AG04450 (cell line): ENCODE results near the gene TACSTD2. TPM values are rescaled to one million over a fixed set of nuclear protein-coding genes. Genes with fewer than 3 reads are reported as not detected.

Source experiments
- CTCF ChIA-PET: fragments of 300-600, 350-600 bp; formaldehyde crosslinking; extraction: SDS; loops from one replicate; lab custom pipeline; 2022; ENCODE audit warnings: antibody characterized with exemption, inconsistent platforms; lab: Charles Lee
- POLR2A ChIA-PET: fragments of 350-600 bp; formaldehyde crosslinking; extraction: SDS; loops from one replicate; lab custom pipeline; 2021; ENCODE audit warnings: antibody characterized with exemption, inconsistent platforms; lab: Yijun Ruan, JAX
- DNase-seq: peaks from one replicate; pipeline ENCODE4 v3.0.0-alpha.2; 2011; ENCODE audit warnings: low read depth, low spot score
- H3K27ac ChIP-seq: one replicate; pipeline ENCODE4 v1.5.1; 2012; ENCODE audit warnings: low read depth, low read length, control low read depth
- H3K27me3 ChIP-seq: one replicate; pipeline ENCODE4 v1.6.0; 2012; ENCODE audit warnings: low read length; ENCODE audit not compliant: control insufficient read depth, insufficient read depth
- H3K4me3 ChIP-seq: 2 replicates; pipeline ENCODE4 v1.5.1; 2011; ENCODE audit warnings: mild to moderate bottlenecking, low read depth, low read length, control low read depth
- H3K9me3 ChIP-seq: 2 replicates; pipeline ENCODE4 v1.5.1; 2012; ENCODE audit warnings: low read length; ENCODE audit not compliant: control insufficient read depth, insufficient read depth
- polyA plus RNA-seq: library from polyadenylated mRNA; depleted of rRNA; stranded (reverse); fragments of >200 nt; gene quantifications from 2 replicates; pipeline ENCODE4 v1.2.3, GENCODE V29; 2011
- TF ChIP-seq, protein P1 (sequence below): IDR thresholded peaks from 2 replicates; pipeline ENCODE4 v1.5.1; 2011; ENCODE audit warnings: low read depth, low read length, control low read depth, inconsistent platforms

The TACSTD2 gene
- polyA plus RNA-seq, 1 experiment, result 0.07 TPM

DNA sequence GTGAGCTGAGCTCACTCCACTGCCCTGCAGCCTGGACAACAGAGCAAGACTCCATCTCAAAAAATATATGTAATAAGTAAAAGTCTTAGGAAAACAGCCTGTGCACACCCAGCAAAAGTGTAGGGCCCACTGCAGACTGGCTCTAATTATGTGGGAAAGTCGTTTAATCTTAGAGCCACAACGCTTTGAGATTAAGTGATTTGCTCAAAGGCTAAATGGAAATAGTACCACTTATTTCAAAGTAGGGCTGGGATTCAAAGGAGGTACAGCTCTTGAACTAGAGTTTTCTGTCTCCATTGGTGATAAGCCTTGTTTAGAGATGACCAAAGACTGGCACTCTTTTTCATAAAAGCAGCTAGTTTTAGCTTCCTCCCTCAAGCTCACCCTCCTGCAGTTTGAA is 2.2 kb downstream of the TACSTD2 start:
- Histone ChIP-seq H3K27me3 (peaks cover 67% of the 10 kb centered on the region), H3K9me3 (peaks cover 9% of the 10 kb centered on the region; the same call in 1 of the 2 replicates), H3K27ac (no peak overlapping the region), H3K4me3 (no peak overlapping the region)
- TF ChIP-seq, protein P1, sequence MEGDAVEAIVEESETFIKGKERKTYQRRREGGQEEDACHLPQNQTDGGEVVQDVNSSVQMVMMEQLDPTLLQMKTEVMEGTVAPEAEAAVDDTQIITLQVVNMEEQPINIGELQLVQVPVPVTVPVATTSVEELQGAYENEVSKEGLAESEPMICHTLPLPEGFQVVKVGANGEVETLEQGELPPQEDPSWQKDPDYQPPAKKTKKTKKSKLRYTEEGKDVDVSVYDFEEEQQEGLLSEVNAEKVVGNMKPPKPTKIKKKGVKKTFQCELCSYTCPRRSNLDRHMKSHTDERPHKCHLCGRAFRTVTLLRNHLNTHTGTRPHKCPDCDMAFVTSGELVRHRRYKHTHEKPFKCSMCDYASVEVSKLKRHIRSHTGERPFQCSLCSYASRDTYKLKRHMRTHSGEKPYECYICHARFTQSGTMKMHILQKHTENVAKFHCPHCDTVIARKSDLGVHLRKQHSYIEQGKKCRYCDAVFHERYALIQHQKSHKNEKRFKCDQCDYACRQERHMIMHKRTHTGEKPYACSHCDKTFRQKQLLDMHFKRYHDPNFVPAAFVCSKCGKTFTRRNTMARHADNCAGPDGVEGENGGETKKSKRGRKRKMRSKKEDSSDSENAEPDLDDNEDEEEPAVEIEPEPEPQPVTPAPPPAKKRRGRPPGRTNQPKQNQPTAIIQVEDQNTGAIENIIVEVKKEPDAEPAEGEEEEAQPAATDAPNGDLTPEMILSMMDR, result no peak
- no peak for DNase-seq
- ChIA-PET CTCF (interaction anchor here (0.6 to 2.7 kb wide), 3 partner anchors 28 to 1021 kb away, joined by 3 to 10 read pairs (median 3); partner anchors contain the start of gene OMA1), POLR2A (no interaction called here)

DNA sequence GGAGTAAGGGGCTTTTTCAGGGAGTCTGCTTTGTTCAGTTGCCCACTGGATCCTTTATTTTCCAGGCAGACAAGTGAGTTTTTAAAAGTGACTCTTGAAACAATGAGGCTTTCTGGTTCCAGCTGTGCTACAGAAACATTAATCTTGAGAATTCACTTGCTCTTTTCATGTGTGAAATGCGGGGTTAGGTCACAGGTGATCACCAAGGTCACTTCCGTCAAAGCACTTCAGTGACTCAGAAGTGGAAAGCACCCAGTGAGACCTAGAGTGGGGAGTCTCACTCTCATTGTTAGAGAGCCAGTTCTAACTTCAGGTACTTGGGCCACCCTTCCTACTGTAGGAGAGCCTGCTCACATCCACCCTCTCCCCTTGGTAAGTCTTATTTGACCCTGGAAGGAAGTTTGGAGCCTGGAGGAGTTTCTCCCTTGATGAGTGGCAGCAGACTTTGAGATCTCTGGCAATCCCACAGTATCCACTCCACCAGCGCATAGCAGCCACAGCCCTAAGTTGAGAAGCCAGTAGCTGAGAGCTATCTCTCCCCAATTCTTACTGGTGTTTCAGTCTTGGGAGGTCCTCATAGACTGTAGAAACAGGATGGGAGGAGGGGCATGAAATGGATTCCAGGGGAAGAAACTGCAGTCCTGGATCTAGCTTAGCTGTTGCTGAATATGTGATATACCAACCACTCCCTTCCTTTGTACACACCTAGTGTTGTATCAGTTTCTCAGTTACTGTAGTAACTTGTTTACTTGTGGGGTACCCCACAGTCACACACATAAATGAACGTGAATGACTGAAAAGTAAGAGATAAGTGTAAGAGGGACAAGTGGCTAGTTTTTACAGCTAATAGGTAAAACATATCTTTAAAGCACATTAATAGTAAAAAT is 3.1 kb downstream of the TACSTD2 start:
- Histone ChIP-seq H3K27me3 (peaks cover 64% of the 10 kb centered on the region), H3K27ac (no peak overlapping the region), H3K9me3 (peaks cover 9% of the 10 kb centered on the region; the same call in 1 of the 2 replicates), H3K4me3 (no peak overlapping the region)
- ChIA-PET POLR2A (interaction anchor here (0.9 kb wide), 1 partner anchor 11 kb away, joined by 3 read pairs; no protein-coding TSS in a partner anchor), CTCF (interaction anchor here (1.1 to 2.7 kb wide), 2 partner anchors 27 to 78 kb away, joined by 3 to 10 read pairs; partner anchors contain the start of gene OMA1)
- no peak for DNase-seq
- TF ChIP-seq, protein P1, result no peak

DNA sequence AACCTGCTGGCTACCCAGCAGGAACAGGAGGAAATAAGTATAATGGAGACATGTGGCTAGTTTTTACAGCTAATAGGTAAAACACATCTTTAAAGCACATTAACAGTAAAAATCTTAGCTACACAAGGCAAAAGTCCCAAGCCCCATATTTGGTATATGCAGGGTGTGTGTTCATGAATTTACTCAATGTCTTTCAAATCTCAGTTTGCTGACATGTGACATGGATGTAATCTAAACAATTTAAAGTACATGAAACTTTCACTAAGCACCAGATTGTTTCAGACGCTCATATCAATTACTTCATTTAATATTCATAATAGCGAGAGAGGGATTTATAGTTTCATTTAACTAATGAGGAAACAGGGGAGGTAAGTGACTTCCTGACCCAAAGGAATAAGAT is 3.9 kb downstream of the TACSTD2 start:
- TF ChIP-seq, protein P1, result no peak
- no peak overlapping the region for H3K27ac ChIP-seq
- POLR2A ChIA-PET, result no interaction called here
- H3K27me3 ChIP-seq, result peaks cover 64% of the 10 kb centered on the region
- DNase-seq, result no peak
- CTCF ChIA-PET, result interaction anchor here (2.7 kb wide), 1 partner anchor 26 kb away, joined by 10 read pairs; the partner anchor contains the start of gene OMA1
- peaks cover 9% of the 10 kb centered on the region; the same call in 1 of the 2 replicates for H3K9me3 ChIP-seq
- H3K4me3 ChIP-seq, result no peak overlapping the region

DNA sequence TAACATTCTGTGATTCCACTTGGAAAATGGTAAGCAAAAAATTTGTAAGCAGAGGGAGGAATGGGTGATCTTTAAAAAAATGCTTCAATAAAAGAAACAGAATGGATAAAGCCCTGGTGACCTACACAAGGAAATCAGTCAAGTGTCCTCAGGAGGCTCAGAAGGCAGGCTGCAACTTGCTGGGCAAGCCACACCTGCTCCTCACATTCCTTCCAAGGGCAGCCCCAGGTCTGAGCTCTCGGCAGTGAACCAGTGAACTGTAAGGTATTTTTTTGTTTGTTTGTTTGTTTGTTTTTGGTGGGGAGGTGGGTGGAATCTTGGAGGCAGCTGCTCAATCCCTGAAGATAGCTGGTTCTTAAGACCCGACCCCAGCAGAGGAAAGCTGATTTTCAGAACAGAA is 4.4 kb downstream of the TACSTD2 start:
- Histone ChIP-seq H3K27ac (no peak overlapping the region), H3K4me3 (no peak overlapping the region), H3K27me3 (peaks cover 68% of the 10 kb centered on the region), H3K9me3 (peaks cover 9% of the 10 kb centered on the region; the same call in 1 of the 2 replicates)
- DNase-seq, result no peak
- ChIA-PET CTCF (interaction anchor here (2.7 kb wide), 1 partner anchor 26 kb away, joined by 10 read pairs; the partner anchor contains the start of gene OMA1), POLR2A (no interaction called here)
- TF ChIP-seq, protein P1, result no peak
